ENCODE data around the gene TAAR2. TPM values are rescaled to one million over a fixed set of nuclear protein-coding genes. Genes with fewer than 3 reads are reported as not detected.

The TAAR2 gene
- total and polyA plus RNA-seq, 2 donors (not counting 1 experiment from before 2014, with no cell fraction given): not detected

- no peak overlapping the region for H3K27ac ChIP-seq (ENCODE audit: insufficient read depth, low read length)
- H3K79me2 ChIP-seq (ENCODE audit: control insufficient read depth, insufficient read depth, low read length): no peaks in the 10 kb centered on the region
- no peaks in the 10 kb centered on the region for H4K20me1 ChIP-seq (ENCODE audit: control insufficient read depth, extremely low read depth, insufficient read depth, low read length)
- TF ChIP-seq, protein P1, sequence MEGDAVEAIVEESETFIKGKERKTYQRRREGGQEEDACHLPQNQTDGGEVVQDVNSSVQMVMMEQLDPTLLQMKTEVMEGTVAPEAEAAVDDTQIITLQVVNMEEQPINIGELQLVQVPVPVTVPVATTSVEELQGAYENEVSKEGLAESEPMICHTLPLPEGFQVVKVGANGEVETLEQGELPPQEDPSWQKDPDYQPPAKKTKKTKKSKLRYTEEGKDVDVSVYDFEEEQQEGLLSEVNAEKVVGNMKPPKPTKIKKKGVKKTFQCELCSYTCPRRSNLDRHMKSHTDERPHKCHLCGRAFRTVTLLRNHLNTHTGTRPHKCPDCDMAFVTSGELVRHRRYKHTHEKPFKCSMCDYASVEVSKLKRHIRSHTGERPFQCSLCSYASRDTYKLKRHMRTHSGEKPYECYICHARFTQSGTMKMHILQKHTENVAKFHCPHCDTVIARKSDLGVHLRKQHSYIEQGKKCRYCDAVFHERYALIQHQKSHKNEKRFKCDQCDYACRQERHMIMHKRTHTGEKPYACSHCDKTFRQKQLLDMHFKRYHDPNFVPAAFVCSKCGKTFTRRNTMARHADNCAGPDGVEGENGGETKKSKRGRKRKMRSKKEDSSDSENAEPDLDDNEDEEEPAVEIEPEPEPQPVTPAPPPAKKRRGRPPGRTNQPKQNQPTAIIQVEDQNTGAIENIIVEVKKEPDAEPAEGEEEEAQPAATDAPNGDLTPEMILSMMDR (conservative IDR thresholded peaks at IDR 0.05 in 1 of 2, IDR thresholded peaks at IDR 0.05 in 1 of 2; ENCODE audit: low read depth in 1 of 2, low read length in 2 of 2): no peak
- TF ChIP-seq EZH2 (IDR thresholded peaks at IDR 0.05; ENCODE audit: low read length, missing control alignments): no peak
- no peak overlapping the region for H3K4me3 ChIP-seq (replicated peaks in 1 of 4; ENCODE audit: control extremely low read depth in 1 of 4, insufficient read depth in 1 of 4, low read depth in 3 of 4, low read length in 4 of 4)
- peaks cover 2% of the 10 kb centered on the region for H3K27me3 ChIP-seq (ENCODE audit: control insufficient read depth, insufficient read depth, low read length)
- no peak for DNase-seq (ENCODE audit: low read depth in 2 of 2)
- H3K4me2 ChIP-seq (ENCODE audit: extremely low read depth, insufficient read depth, low read length): no peak overlapping the region
- H3K36me3 ChIP-seq (ENCODE audit: control insufficient read depth, insufficient read depth, low read length): no peaks in the 10 kb centered on the region
- H2AFZ ChIP-seq (ENCODE audit: low read length): no peak overlapping the region
- H3K4me1 ChIP-seq (ENCODE audit: control insufficient read depth, extremely low read depth, insufficient read depth, low read length): no peaks in the 10 kb centered on the region
- H3K9me3 ChIP-seq (ENCODE audit: control insufficient read depth, insufficient read depth, low read depth, low read length): no peaks in the 10 kb centered on the region
- no peak overlapping the region for H3K9ac ChIP-seq (ENCODE audit: insufficient read depth, low read length)
Observed at GRCh38 chr6:132616677-132617076, 7.4 kb downstream of the TAAR2 start.

- H3K4me2 ChIP-seq (ENCODE audit: extremely low read depth, insufficient read depth, low read length): no peak overlapping the region
- no peaks in the 10 kb centered on the region for H3K9me3 ChIP-seq (ENCODE audit: control insufficient read depth, insufficient read depth, low read depth, low read length)
- H3K4me3 ChIP-seq (replicated peaks in 1 of 4; ENCODE audit: control extremely low read depth in 1 of 4, insufficient read depth in 1 of 4, low read depth in 3 of 4, low read length in 4 of 4): no peak overlapping the region
Observed at GRCh38 chr6:132614554-132614953, 9.5 kb downstream of the TAAR2 start.

GRCh38 chr6:132612449-132613108, 11.5 kb downstream of the TAAR2 start:
- Histone ChIP-seq H3K9me3 (ENCODE audit: control insufficient read depth, insufficient read depth, low read depth, low read length) (no peaks in the 10 kb centered on the region), H4K20me1 (ENCODE audit: control insufficient read depth, extremely low read depth, insufficient read depth, low read length) (no peaks in the 10 kb centered on the region), H3K27ac (ENCODE audit: insufficient read depth, low read length) (no peak overlapping the region), H3K4me3 (replicated peaks in 1 of 4; ENCODE audit: control extremely low read depth in 1 of 4, insufficient read depth in 1 of 4, low read depth in 3 of 4, low read length in 4 of 4) (no peak overlapping the region), H3K4me2 (ENCODE audit: extremely low read depth, insufficient read depth, low read length) (no peak overlapping the region), H2AFZ (ENCODE audit: low read length) (no peak overlapping the region), H3K36me3 (ENCODE audit: control insufficient read depth, insufficient read depth, low read length) (no peaks in the 10 kb centered on the region), H3K27me3 (ENCODE audit: control insufficient read depth, insufficient read depth, low read length) (peaks cover 2% of the 10 kb centered on the region), H3K4me1 (ENCODE audit: control insufficient read depth, extremely low read depth, insufficient read depth, low read length) (no peaks in the 10 kb centered on the region), H3K79me2 (ENCODE audit: control insufficient read depth, insufficient read depth, low read length) (no peaks in the 10 kb centered on the region), H3K9ac (ENCODE audit: insufficient read depth, low read length) (no peak overlapping the region)
- TF ChIP-seq, protein P1 (conservative IDR thresholded peaks at IDR 0.05 in 1 of 2, IDR thresholded peaks at IDR 0.05 in 1 of 2; ENCODE audit: low read depth in 1 of 2, low read length in 2 of 2): no peak
- no peak for TF ChIP-seq EZH2 (IDR thresholded peaks at IDR 0.05; ENCODE audit: low read length, missing control alignments)
- DNase-seq (ENCODE audit: low read depth in 2 of 2): no peak

More at GRCh38 chr6:132614554-132614953, 9.5 kb downstream of the TAAR2 start:
- Histone ChIP-seq H3K4me1 (ENCODE audit: control insufficient read depth, extremely low read depth, insufficient read depth, low read length) (no peaks in the 10 kb centered on the region), H3K27me3 (ENCODE audit: control insufficient read depth, insufficient read depth, low read length) (peaks cover 2% of the 10 kb centered on the region), H4K20me1 (ENCODE audit: control insufficient read depth, extremely low read depth, insufficient read depth, low read length) (no peaks in the 10 kb centered on the region), H3K36me3 (ENCODE audit: control insufficient read depth, insufficient read depth, low read length) (no peaks in the 10 kb centered on the region), H2AFZ (ENCODE audit: low read length) (no peak overlapping the region), H3K9ac (ENCODE audit: insufficient read depth, low read length) (no peak overlapping the region), H3K79me2 (ENCODE audit: control insufficient read depth, insufficient read depth, low read length) (no peaks in the 10 kb centered on the region), H3K27ac (ENCODE audit: insufficient read depth, low read length) (no peak overlapping the region)
- no peak for DNase-seq (ENCODE audit: low read depth in 2 of 2)
- TF ChIP-seq, protein P1 (conservative IDR thresholded peaks at IDR 0.05 in 1 of 2, IDR thresholded peaks at IDR 0.05 in 1 of 2; ENCODE audit: low read depth in 1 of 2, low read length in 2 of 2): no peak
- TF ChIP-seq EZH2 (IDR thresholded peaks at IDR 0.05; ENCODE audit: low read length, missing control alignments): no peak

Measured in fibroblast of lung (primary cell).